ENCODE data around the gene RNF6. TPM values are rescaled to one million over a fixed set of nuclear protein-coding genes. Genes with fewer than 3 reads are reported as not detected.

RNF6 gene
- total RNA-seq, 1 donor from 2014 or later: 107 TPM

DNA sequence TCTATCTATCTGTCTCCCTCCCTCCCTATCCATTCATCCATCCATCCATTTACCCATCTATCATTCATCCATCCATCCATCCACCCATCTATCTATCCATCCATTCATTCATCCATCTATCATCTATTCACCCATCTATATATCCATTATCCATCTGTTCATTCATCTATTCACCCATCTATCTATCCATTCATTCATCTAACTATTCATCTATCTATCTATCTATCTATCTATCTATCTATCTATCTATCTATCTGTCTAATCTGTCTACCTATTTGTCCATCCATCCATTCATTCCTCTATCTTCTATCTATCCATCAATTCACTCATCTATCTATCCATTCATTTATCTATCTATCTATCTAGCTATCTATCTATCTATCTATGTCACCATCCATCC lies 27.4 kb upstream of the RNF6 start:
- TF ChIP-seq, protein P1, sequence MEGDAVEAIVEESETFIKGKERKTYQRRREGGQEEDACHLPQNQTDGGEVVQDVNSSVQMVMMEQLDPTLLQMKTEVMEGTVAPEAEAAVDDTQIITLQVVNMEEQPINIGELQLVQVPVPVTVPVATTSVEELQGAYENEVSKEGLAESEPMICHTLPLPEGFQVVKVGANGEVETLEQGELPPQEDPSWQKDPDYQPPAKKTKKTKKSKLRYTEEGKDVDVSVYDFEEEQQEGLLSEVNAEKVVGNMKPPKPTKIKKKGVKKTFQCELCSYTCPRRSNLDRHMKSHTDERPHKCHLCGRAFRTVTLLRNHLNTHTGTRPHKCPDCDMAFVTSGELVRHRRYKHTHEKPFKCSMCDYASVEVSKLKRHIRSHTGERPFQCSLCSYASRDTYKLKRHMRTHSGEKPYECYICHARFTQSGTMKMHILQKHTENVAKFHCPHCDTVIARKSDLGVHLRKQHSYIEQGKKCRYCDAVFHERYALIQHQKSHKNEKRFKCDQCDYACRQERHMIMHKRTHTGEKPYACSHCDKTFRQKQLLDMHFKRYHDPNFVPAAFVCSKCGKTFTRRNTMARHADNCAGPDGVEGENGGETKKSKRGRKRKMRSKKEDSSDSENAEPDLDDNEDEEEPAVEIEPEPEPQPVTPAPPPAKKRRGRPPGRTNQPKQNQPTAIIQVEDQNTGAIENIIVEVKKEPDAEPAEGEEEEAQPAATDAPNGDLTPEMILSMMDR (IDR thresholded peaks at IDR 0.05; ENCODE audit: insufficient read depth, low read length, severe bottlenecking): no peak
- no peak for FAIRE-seq

DNA sequence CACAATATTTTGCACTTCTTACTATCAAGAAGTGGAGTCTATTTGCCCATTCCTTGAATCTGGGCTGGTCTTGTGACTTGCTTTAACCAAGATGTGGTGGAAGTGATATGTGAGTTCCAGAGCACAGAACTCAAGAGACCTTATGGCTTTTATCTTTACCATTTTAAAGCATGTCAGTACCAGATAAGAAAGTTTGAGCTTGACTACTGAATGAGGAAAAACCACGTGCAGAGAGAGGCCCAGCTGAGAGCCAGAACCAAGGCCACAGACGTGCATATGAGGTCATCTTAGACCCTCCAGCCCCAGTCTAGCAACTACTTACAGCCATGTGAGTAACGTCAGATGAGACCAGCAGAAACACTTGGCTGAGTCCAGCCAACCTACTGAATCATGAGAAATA lies 25.5 kb upstream of the RNF6 start:
- FAIRE-seq (no peak), DNase-seq (ENCODE audit: low read depth) (no peak)
- TF ChIP-seq, protein P1 (IDR thresholded peaks at IDR 0.05; ENCODE audit: insufficient read depth, low read length, severe bottlenecking): no peak
- no peaks in the 10 kb centered on the region for H3K27me3 ChIP-seq (ENCODE audit: control insufficient read depth, insufficient read depth, low read length)
- H3K36me3 ChIP-seq (ENCODE audit: control insufficient read depth, insufficient read depth, low read length): no peaks in the 10 kb centered on the region
- no peak overlapping the region for H3K4me3 ChIP-seq (ENCODE audit: low read depth, low read length)

More for the DNA sequence above, 27.4 kb upstream of the RNF6 start:
- Histone ChIP-seq H3K4me3 (ENCODE audit: low read depth, low read length) (no peak overlapping the region), H3K36me3 (ENCODE audit: control insufficient read depth, insufficient read depth, low read length) (no peaks in the 10 kb centered on the region), H3K27me3 (ENCODE audit: control insufficient read depth, insufficient read depth, low read length) (no peaks in the 10 kb centered on the region)
- no peak for DNase-seq (ENCODE audit: low read depth)

DNA sequence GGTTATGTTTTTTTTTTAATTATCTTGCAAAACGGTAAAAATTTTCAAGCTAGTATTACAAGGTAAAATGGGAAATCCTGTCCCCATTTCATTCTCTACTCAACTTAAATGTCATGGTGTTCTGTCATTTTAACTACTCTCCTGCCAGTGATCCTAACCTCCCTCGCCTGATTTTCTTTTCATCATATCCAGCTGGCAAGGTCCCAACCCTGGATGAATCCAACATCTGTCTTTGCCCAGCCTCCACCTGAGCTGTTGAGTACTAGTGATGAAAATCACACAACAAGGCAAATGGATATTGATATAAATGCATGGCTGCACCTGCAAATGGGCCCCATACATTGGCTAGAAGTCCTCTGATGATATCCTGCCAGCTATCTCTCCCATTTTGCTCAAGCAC lies 24.9 kb upstream of the RNF6 start:
- no peak for DNase-seq (ENCODE audit: low read depth)
- Histone ChIP-seq H3K36me3 (ENCODE audit: control insufficient read depth, insufficient read depth, low read length) (no peaks in the 10 kb centered on the region), H3K4me3 (ENCODE audit: low read depth, low read length) (no peak overlapping the region), H3K27me3 (ENCODE audit: control insufficient read depth, insufficient read depth, low read length) (no peaks in the 10 kb centered on the region)
- TF ChIP-seq, protein P1 (IDR thresholded peaks at IDR 0.05; ENCODE audit: insufficient read depth, low read length, severe bottlenecking): no peak
- no peak for FAIRE-seq

DNA sequence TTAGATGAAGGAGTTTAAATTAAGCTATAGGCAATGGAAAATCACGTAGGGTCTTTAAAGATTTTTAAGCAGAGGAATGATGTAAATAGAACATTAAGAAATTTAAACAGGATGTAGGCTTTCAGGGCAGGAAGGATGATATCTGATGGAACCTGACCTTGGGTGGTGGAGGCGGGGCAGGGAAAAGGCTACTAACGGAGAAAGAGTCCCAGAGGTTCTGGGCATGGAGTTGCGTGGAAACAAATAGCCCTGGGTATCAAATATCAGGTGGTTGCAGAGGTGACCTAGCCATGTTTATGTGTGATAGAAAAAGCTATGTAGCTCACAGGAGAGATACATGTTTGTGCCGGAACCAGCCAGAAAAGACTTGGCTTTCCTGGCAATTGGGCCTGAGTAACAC lies 24.0 kb upstream of the RNF6 start:
- Histone ChIP-seq H3K36me3 (ENCODE audit: control insufficient read depth, insufficient read depth, low read length) (no peaks in the 10 kb centered on the region), H3K27me3 (ENCODE audit: control insufficient read depth, insufficient read depth, low read length) (no peaks in the 10 kb centered on the region), H3K4me3 (ENCODE audit: low read depth, low read length) (no peak overlapping the region)
- FAIRE-seq (no peak), DNase-seq (ENCODE audit: low read depth) (no peak)
- TF ChIP-seq, protein P1 (IDR thresholded peaks at IDR 0.05; ENCODE audit: insufficient read depth, low read length, severe bottlenecking): no peak

DNA sequence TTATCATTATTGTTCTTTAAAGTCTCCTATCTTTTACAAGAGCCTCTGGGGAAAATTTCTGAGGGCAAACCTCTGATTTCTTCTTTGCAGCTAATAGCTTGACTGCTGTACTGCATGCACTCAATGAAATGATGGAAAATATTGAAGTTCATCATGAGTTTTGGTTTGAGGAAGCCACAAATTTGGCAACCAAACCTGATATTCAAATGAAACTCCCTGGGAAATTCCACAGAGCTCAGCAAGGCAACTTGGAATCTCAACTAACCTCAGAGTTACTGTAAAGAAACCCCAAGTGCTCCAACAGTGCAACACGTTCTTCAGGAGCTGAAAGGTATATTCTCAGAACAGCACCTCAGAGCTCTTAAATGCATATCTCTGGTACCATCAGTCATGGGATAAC lies 14.2 kb upstream of the RNF6 start:
- no peaks in the 10 kb centered on the region for H3K36me3 ChIP-seq (ENCODE audit: control insufficient read depth, insufficient read depth, low read length)
- DNase-seq (ENCODE audit: low read depth) (no peak), FAIRE-seq (no peak)
- no peak overlapping the region for H3K4me3 ChIP-seq (ENCODE audit: low read depth, low read length)
- TF ChIP-seq, protein P1 (IDR thresholded peaks at IDR 0.05; ENCODE audit: insufficient read depth, low read length, severe bottlenecking): no peak
- no peaks in the 10 kb centered on the region for H3K27me3 ChIP-seq (ENCODE audit: control insufficient read depth, insufficient read depth, low read length)

DNA sequence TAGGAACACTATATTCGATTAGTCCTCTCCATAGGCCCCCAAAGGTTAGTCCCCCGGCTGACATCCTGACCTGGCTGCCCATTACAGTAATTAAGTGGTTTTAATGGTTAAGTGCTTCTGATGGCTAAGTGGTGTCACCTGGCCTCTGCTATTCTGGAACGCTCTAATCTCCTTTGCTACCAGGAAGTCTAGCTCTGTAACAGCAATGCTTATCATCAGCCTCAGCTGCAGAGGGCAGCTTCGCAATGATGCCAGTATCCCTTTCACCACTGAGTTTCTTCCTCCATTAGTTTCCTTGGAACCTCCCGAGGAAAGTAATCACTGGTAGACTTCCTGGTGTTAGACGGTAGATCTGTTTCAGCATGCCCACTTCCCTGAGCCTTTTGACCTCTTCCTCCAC lies 8.6 kb upstream of the RNF6 start:
- DNase-seq (ENCODE audit: low read depth) (no peak), FAIRE-seq (no peak)
- TF ChIP-seq, protein P1 (IDR thresholded peaks at IDR 0.05; ENCODE audit: insufficient read depth, low read length, severe bottlenecking): no peak

More for the DNA sequence above, 8.6 kb upstream of the RNF6 start:
- H3K4me3 ChIP-seq (ENCODE audit: low read depth, low read length): no peak overlapping the region
- H3K36me3 ChIP-seq (ENCODE audit: control insufficient read depth, insufficient read depth, low read length): no peaks in the 10 kb centered on the region
- no peaks in the 10 kb centered on the region for H3K27me3 ChIP-seq (ENCODE audit: control insufficient read depth, insufficient read depth, low read length)
